ENCODE results near the gene PTRH2.

The PTRH2 gene

GRCh38 chr17:59678918-59679317, 28.3 kb downstream of the PTRH2 start:
- Histone ChIP-seq H3K4me3 (ENCODE audit: low read length) (no peak overlapping the region), H3K4me1 (ENCODE audit: low read length) (no peaks in the 10 kb centered on the region), H3K4me2 (ENCODE audit: low read depth, low read length) (no peak overlapping the region), H2AFZ (ENCODE audit: low read length) (no peak overlapping the region), H3K27ac (ENCODE audit: low read length) (no peak overlapping the region), H3F3A (ENCODE audit: insufficient read depth, low read length) (no peaks in the 10 kb centered on the region), H3K9me2 (replicated peaks; ENCODE audit: insufficient read depth, low read length) (no peaks in the 10 kb centered on the region), H3K9me3 (replicated peaks; ENCODE audit: insufficient read depth, low read length) (no peaks in the 10 kb centered on the region), H3K27me3 (replicated peaks; ENCODE audit: insufficient read depth, low read length) (no peaks in the 10 kb centered on the region), H3K9ac (ENCODE audit: low read length) (no peak overlapping the region), H3K79me2 (ENCODE audit: low read length) (peaks cover 37% of the 10 kb centered on the region), H3K36me3 (replicated peaks; ENCODE audit: insufficient read depth, low read length) (peaks cover 54% of the 10 kb centered on the region), H4K20me1 (ENCODE audit: insufficient read depth, low read length) (no peaks in the 10 kb centered on the region)
- TF ChIP-seq EZH2 (optimal IDR thresholded peaks at IDR 0.05; ENCODE audit: low read depth, low read length) (no peak), CTCF (IDR thresholded peaks at IDR 0.05; ENCODE audit: low read length) (no peak), EZH2phosphoT487 (IDR thresholded peaks at IDR 0.05; ENCODE audit: low read length) (no peak)
- DNase-seq, result no peak

GRCh38 chr17:59676716-59677115, 30.5 kb downstream of the PTRH2 start:
- Histone ChIP-seq H3K4me1 (ENCODE audit: low read length) (no peaks in the 10 kb centered on the region), H3K9ac (ENCODE audit: low read length) (no peak overlapping the region), H4K20me1 (ENCODE audit: insufficient read depth, low read length) (no peaks in the 10 kb centered on the region), H3K79me2 (ENCODE audit: low read length) (peaks cover 36% of the 10 kb centered on the region), H3K9me3 (replicated peaks; ENCODE audit: insufficient read depth, low read length) (no peaks in the 10 kb centered on the region), H3F3A (ENCODE audit: insufficient read depth, low read length) (no peaks in the 10 kb centered on the region), H2AFZ (ENCODE audit: low read length) (no peak overlapping the region), H3K4me3 (ENCODE audit: low read length) (no peak overlapping the region), H3K36me3 (replicated peaks; ENCODE audit: insufficient read depth, low read length) (peaks cover 52% of the 10 kb centered on the region), H3K27me3 (replicated peaks; ENCODE audit: insufficient read depth, low read length) (no peaks in the 10 kb centered on the region), H3K27ac (ENCODE audit: low read length) (no peak overlapping the region), H3K9me2 (replicated peaks; ENCODE audit: insufficient read depth, low read length) (no peaks in the 10 kb centered on the region), H3K4me2 (ENCODE audit: low read depth, low read length) (no peak overlapping the region)
- no peak for DNase-seq
- TF ChIP-seq CTCF (IDR thresholded peaks at IDR 0.05; ENCODE audit: low read length) (no peak), EZH2phosphoT487 (IDR thresholded peaks at IDR 0.05; ENCODE audit: low read length) (no peak), EZH2 (optimal IDR thresholded peaks at IDR 0.05; ENCODE audit: low read depth, low read length) (no peak)

GRCh38 chr17:59675231-59675630, 32.0 kb downstream of the PTRH2 start:
- Histone ChIP-seq H3F3A (ENCODE audit: insufficient read depth, low read length) (no peaks in the 10 kb centered on the region), H3K27ac (ENCODE audit: low read length) (no peak overlapping the region), H3K9me2 (replicated peaks; ENCODE audit: insufficient read depth, low read length) (no peaks in the 10 kb centered on the region), H3K4me2 (ENCODE audit: low read depth, low read length) (no peak overlapping the region), H3K4me1 (ENCODE audit: low read length) (no peaks in the 10 kb centered on the region), H3K9ac (ENCODE audit: low read length) (no peak overlapping the region), H4K20me1 (ENCODE audit: insufficient read depth, low read length) (no peaks in the 10 kb centered on the region), H3K79me2 (ENCODE audit: low read length) (peaks cover 49% of the 10 kb centered on the region), H2AFZ (ENCODE audit: low read length) (no peak overlapping the region), H3K27me3 (replicated peaks; ENCODE audit: insufficient read depth, low read length) (no peaks in the 10 kb centered on the region), H3K9me3 (replicated peaks; ENCODE audit: insufficient read depth, low read length) (no peaks in the 10 kb centered on the region), H3K36me3 (replicated peaks; ENCODE audit: insufficient read depth, low read length) (peaks cover 38% of the 10 kb centered on the region), H3K4me3 (ENCODE audit: low read length) (no peak overlapping the region)
- DNase-seq, result no peak
- TF ChIP-seq EZH2phosphoT487 (IDR thresholded peaks at IDR 0.05; ENCODE audit: low read length) (no peak), CTCF (IDR thresholded peaks at IDR 0.05; ENCODE audit: low read length) (no peak), EZH2 (optimal IDR thresholded peaks at IDR 0.05; ENCODE audit: low read depth, low read length) (no peak)
